Measurements from ENCODE around the gene PDZD8.

DNA sequence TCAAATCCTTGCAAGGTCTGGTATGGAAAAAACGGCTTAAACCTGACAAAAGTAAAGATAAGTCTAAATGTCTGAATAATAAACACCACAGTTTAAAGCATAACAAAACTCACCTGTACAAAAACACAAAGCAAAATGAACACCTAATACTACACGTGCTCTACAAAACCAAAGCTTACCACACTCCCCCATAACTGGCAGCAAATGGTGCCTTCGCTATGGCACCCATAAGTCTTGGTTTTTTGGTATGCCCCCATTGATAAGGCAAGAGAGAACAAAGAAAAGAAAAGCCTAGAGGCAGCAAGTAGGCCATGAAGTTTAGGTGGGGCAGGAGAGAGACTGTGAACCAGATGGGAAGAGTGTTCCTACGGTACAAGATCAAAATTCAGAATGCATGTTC, 34.2 kb downstream of the PDZD8 start:
- no peak for TF ChIP-seq POLR2AphosphoS5 (IDR thresholded peaks at IDR 0.05; ENCODE audit: low read depth, low read length)
- TF ChIP-seq POLR2A (IDR thresholded peaks at IDR 0.05; ENCODE audit: low read depth, low read length): no peak
- TF ChIP-seq TAF1 (IDR thresholded peaks at IDR 0.05; ENCODE audit: low read depth, low read length): no peak

Measured in GM12891 (cell line).